ENCODE measurements around the gene HOXB3. TPM values are rescaled to one million over a fixed set of nuclear protein-coding genes. Genes with fewer than 3 reads are reported as not detected.
A peak's percentile ranks its signal among the peaks of the same experiment; 100 is the strongest.

The HOXB3 gene
- total and polyA plus RNA-seq, 2 of the 4 experiments (the other 2 are of a cell fraction): 6.3 to 59.6 TPM

- Histone ChIP-seq H3K9me3 (ENCODE audit: control insufficient read depth, insufficient read depth, low read length) (no peaks in the 10 kb centered on the region), H3K9ac (ENCODE audit: low read depth, low read length) (no peak overlapping the region), H3K14ac (replicated peaks; ENCODE audit: low read depth, low read length) (peak overlapping the region; percentile 48), H3K4ac (ENCODE audit: low read depth, low read length) (peak overlapping the region; percentile 32; the same call in 1 of the 2 replicates), H2AK9ac (replicated peaks; ENCODE audit: low read depth, low read length, poor library complexity) (no peak overlapping the region), H2AK5ac (ENCODE audit: low read depth, low read length) (peak overlapping the region; percentile 44), H3K27ac (ENCODE audit: insufficient read depth, low read length) (no peak overlapping the region), H3K23ac (ENCODE audit: low read depth, low read length) (peak overlapping the region; percentile 11), H2BK20ac (ENCODE audit: low read depth, low read length) (no peak overlapping the region), H3K4me3 (ENCODE audit: insufficient read depth, low read depth, low read length) (no peak overlapping the region), H2BK5ac (ENCODE audit: low read depth, low read length, poor library complexity, severe bottlenecking) (no peak overlapping the region), H3K56ac (ENCODE audit: extremely low read depth, insufficient read depth, low read length) (no peak overlapping the region), H3K27me3 (ENCODE audit: control insufficient read depth, insufficient read depth, low read length) (no peaks in the 10 kb centered on the region), H3K9me1 (ENCODE audit: insufficient read depth, low read length) (0 out of 2 replicates have a peak, but pooled peaks cover 3% of the 10 kb centered on the region), H2BK15ac (ENCODE audit: low read depth, low read length) (peak overlapping the region; percentile 19; the same call in 1 of the 3 replicates), H3K18ac (ENCODE audit: low read depth, low read length) (no peak overlapping the region), H3K36me3 (ENCODE audit: control insufficient read depth, insufficient read depth, low read length) (peaks cover 7% of the 10 kb centered on the region), H4K5ac (ENCODE audit: low read depth, low read length) (no peak overlapping the region), H3K79me1 (ENCODE audit: low read depth in 1 of 2, low read length in 2 of 2) (peaks cover 9 to 40% of the 10 kb centered on the region in 2 experiments; a peak in 3 of 4 replicates), H3K4me2 (ENCODE audit: low read depth, low read length) (peak overlapping the region; percentile 88), H4K91ac (ENCODE audit: insufficient read depth, low read depth, low read length) (0 out of 2 replicates have a peak overlapping the region, but pooled peaks have one; percentile 19), H4K20me1 (ENCODE audit: insufficient read depth, low read length) (no peaks in the 10 kb centered on the region), H3K4me1 (ENCODE audit: control insufficient read depth, insufficient read depth, low read length) (peaks cover 14% of the 10 kb centered on the region), H4K8ac (ENCODE audit: low read depth in 2 of 2, low read length in 2 of 2) (peak overlapping the region; percentile 93 to 95; a peak in 2 of 4 replicates), H2BK120ac (ENCODE audit: low read depth, low read length) (no peak overlapping the region; the same call in 1 of the 2 replicates), H2AFZ (replicated peaks; ENCODE audit: low read length, poor library complexity) (peak overlapping the region; percentile 40)
- DNase-seq (no peak), ATAC-seq (ENCODE audit: low read depth) (0 out of 2 replicates have a peak, but pooled peaks have one; percentile 2)
- no peak for TF ChIP-seq CHD1 (IDR thresholded peaks at IDR 0.05; ENCODE audit: low read depth, low read length)
- no peak for TF ChIP-seq RCOR1 (IDR thresholded peaks at IDR 0.05; ENCODE audit: insufficient replicate concordance, low read length)
- TF ChIP-seq MAZ (IDR thresholded peaks at IDR 0.05; ENCODE audit: borderline replicate concordance, low read depth, low read length): no peak
- no peak for TF ChIP-seq FOS (IDR thresholded peaks at IDR 0.05; ENCODE audit: low read depth, low read length)
- TF ChIP-seq MAFK (IDR thresholded peaks at IDR 0.05; ENCODE audit: low read depth, low read length): no peak
- TF ChIP-seq RAD21 (IDR thresholded peaks at IDR 0.05; ENCODE audit: low read length): no peak
- TF ChIP-seq POLR2A (IDR thresholded peaks at IDR 0.05; ENCODE audit: low read depth, low read length): no peak
- TF ChIP-seq USF2 (IDR thresholded peaks at IDR 0.05; ENCODE audit: low read depth, low read length): no peak
- no peak for TF ChIP-seq BHLHE40 (IDR thresholded peaks at IDR 0.05; ENCODE audit: low read depth, low read length)
- no peak for TF ChIP-seq CEBPB (IDR thresholded peaks at IDR 0.05; ENCODE audit: low read depth, low read length)
- TF ChIP-seq RFX5 (IDR thresholded peaks at IDR 0.05; ENCODE audit: low read depth, low read length): no peak
- POLR2A ChIA-PET (ENCODE audit: unreplicated experiment): interaction anchor here (1.0 to 1.1 kb wide), 2 partner anchors 21 to 262 kb away, joined by 4 read pairs; no protein-coding TSS in a partner anchor
- intact Hi-C loops (cut with micrococcal nuclease): no loop called here
- CTCF ChIA-PET: interaction anchor here (1.6 kb wide), 1 partner anchor 10 kb away, joined by 3 read pairs; no protein-coding TSS in a partner anchor
- no TSS peak for BruUV-seq (replicated peaks)
- dilution Hi-C loops (cut with HindIII; ENCODE audit: low sequenced_read_pairs, unreplicated experiment): no loop called here
- in situ Hi-C loops (cut with MboI; ENCODE audit: low sequenced_read_pairs): no loop called here
Observed at GRCh38 chr17:48609033-48609432, 19.0 kb upstream of the HOXB3 start.
